ENCODE results near the gene CHCHD10.
A peak's percentile ranks its signal among the peaks of the same experiment; 100 is the strongest.

The CHCHD10 gene

GRCh38 chr22:23767673-23768548, at the start of gene CHCHD10:
CHCHD10 (minus strand) TSS chr22:23767972; CDS start chr22:23767874, 98 bp downstream.
- DNase-seq = peak; percentile 72
- in situ Hi-C loops (cut with HindIII; ENCODE audit: low pct_ligation_motif_present, low pct_unique_long_range_greater_than_20kb, low sequenced_read_pairs) = no loop called here

- DNase-seq = no peak
- in situ Hi-C loops (cut with HindIII; ENCODE audit: low pct_ligation_motif_present, low pct_unique_long_range_greater_than_20kb, low sequenced_read_pairs) = no loop called here
These were observed 49.4 kb upstream of the CHCHD10 start for GRCh38 chr22:23817146-23817545.

DNA sequence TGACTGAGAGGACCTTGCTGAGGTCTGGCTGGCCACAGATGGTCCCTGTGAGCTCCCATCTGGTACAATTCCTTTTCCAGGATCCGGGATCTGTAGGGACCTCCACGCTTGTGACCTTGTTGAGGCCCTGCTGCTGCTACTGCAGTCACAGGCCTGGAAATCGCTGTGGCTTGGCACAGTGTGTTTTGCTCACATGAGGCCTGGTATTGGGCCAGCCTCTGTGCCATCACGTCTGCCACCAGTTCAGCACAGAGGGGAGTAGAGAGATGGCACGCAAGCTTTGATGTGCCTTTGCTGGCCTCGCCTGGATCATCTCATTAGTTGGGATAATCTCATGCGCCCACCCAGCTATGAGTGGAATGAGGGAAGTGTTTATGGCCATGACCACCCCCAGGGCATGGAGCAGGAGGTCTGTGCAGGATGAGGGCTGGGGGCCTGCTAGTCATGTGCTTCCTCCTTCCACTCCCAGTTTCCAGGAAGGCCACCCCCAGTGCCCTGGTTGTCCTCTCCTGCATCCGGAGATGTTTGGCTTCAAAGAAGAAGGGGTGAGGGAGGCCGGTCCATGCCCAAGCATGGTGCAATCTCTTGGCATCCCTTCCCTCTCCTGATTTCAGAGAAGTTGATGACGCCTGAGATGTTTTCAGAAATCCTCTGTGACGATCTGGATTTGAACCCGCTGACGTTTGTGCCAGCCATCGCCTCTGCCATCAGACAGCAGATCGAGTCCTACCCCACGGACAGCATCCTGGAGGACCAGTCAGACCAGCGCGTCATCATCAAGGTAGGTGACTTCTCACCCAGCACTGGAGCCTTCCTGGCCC, 48.6 kb upstream of the CHCHD10 start:
- in situ Hi-C loops (cut with HindIII; ENCODE audit: low pct_ligation_motif_present, low pct_unique_long_range_greater_than_20kb, low sequenced_read_pairs) = no loop called here
- no peak for DNase-seq

DNA sequence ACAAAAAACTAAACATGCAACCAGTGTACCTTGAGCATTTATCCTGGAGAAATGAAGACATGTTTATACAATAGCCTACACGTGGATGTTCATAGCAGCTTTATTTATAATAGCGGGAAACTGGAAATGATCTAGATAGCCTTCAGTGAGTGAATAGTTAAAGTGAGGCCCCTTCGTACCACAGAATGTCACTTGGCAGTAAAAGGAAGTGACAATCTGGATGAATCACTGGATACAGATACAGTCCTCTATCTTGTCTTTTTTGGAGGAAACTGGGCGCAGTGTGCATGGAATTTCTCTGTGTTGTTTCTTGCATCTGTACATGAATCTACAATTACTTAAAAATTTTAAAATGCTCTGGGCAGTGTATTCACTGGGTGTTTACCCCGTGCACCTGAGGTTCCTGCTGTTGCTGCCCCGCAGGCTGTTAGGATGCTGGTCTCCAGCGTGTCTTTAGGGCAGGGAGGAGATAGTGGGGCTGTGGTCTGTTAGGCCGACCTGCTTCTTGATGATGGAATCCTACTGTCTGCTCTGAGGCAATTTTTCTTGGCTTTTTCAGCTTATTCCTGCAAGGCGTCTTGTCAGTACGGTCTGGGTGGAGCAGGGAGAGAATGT, 47.9 kb upstream of the CHCHD10 start:
- no peak for DNase-seq
- in situ Hi-C loops (cut with HindIII; ENCODE audit: low pct_ligation_motif_present, low pct_unique_long_range_greater_than_20kb, low sequenced_read_pairs) = no loop called here

DNA sequence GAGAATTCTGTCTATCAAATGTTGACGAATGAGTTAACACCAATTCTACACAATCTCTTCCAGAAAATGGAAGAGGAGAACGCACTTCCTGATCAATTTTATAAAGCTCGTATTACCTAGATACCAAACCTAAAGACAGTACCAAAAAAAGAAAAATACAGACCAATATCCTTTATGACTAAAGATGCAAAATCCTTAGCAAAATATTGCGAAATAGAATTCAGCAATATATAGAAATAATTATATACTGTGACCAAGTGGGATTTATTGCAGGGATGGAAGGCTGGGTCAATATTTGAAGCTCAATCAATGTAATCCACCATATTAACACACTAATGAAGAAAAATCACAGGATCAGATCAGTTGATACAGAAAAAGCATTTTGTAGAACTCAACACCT, 44.6 kb upstream of the CHCHD10 start:
- DNase-seq = no peak
- in situ Hi-C loops (cut with HindIII; ENCODE audit: low pct_ligation_motif_present, low pct_unique_long_range_greater_than_20kb, low sequenced_read_pairs) = no loop called here

DNA sequence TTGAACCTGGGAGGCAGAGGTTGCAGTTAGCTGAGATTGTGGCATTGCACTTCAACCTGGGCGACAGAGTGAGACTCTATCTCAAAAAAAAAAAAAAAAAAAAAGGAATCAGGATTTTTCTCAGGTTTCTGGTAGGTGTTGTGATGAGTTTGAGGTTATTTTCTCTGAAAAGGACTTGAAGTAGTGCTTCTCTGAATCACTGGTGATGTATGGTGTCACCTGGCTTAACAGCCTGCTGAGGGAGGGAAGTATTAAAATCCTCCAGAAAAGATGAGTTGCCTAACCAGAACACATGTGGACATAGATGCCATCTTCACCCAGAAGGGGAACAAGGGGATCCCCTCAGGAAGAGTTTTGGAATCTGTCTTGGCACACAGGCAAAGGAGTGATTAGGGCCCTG, 39.1 kb upstream of the CHCHD10 start:
- DNase-seq = no peak
- in situ Hi-C loops (cut with HindIII; ENCODE audit: low pct_ligation_motif_present, low pct_unique_long_range_greater_than_20kb, low sequenced_read_pairs) = no loop called here

DNA sequence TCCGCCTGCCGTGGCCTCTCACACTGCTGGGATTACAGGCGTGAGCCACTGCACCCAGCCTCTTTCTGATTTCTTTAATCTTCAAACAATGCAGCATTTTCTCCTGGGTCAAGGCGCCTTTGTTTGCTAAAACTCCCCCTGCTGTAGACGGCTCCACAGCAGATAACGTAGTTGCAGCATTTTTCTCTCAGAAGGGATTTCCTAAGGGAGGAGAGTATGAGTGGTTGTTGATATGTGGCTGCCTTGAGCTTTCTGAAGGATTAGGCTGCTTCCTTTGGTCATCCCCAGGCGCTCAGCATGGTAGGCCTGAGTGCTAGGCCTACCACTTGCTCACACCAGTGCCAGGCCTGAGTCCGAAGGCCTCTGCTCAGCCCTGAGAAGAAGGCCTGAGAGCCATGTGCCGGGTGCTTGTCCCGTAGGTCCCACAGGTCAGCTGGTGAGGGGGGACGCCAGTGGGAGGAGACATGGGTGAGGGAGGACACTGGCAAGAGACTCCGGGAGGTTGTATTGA, 37.1 kb upstream of the CHCHD10 start:
- no peak for DNase-seq
- in situ Hi-C loops (cut with HindIII; ENCODE audit: low pct_ligation_motif_present, low pct_unique_long_range_greater_than_20kb, low sequenced_read_pairs) = no loop called here

- DNase-seq = no peak
- in situ Hi-C loops (cut with HindIII; ENCODE audit: low pct_ligation_motif_present, low pct_unique_long_range_greater_than_20kb, low sequenced_read_pairs) = no loop called here
These were observed 35.4 kb upstream of the CHCHD10 start for GRCh38 chr22:23803001-23803819.

DNA sequence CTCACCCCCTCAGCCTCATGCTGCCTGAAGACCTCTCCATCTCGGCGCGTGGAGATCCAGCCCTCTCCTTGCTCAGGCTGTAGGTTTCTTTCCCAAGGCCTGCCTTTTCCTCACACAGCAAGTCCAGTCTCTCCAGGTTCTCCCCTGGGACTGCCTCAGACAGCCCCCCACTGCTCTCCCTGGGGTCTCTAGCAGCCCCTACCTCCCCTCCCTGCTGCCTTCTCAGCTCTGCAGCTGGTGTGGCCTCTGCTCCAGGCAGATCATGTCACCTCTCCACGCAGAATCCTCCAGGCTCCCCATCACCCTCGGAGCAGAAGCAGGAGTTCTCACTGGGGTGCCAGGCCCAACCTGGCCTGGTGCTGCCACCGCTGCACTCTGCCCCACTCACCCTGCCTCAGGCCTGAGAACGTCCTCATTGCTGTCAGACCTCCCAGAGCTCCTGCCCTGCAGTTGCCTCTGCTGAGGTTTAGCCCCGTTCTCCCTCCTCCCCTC, 34.2 kb upstream of the CHCHD10 start:
- DNase-seq = no peak
- in situ Hi-C loops (cut with HindIII; ENCODE audit: low pct_ligation_motif_present, low pct_unique_long_range_greater_than_20kb, low sequenced_read_pairs) = no loop called here

GRCh38 chr22:23801238-23801821, 33.6 kb upstream of the CHCHD10 start:
- DNase-seq = no peak
- in situ Hi-C loops (cut with HindIII; ENCODE audit: low pct_ligation_motif_present, low pct_unique_long_range_greater_than_20kb, low sequenced_read_pairs) = no loop called here

DNA sequence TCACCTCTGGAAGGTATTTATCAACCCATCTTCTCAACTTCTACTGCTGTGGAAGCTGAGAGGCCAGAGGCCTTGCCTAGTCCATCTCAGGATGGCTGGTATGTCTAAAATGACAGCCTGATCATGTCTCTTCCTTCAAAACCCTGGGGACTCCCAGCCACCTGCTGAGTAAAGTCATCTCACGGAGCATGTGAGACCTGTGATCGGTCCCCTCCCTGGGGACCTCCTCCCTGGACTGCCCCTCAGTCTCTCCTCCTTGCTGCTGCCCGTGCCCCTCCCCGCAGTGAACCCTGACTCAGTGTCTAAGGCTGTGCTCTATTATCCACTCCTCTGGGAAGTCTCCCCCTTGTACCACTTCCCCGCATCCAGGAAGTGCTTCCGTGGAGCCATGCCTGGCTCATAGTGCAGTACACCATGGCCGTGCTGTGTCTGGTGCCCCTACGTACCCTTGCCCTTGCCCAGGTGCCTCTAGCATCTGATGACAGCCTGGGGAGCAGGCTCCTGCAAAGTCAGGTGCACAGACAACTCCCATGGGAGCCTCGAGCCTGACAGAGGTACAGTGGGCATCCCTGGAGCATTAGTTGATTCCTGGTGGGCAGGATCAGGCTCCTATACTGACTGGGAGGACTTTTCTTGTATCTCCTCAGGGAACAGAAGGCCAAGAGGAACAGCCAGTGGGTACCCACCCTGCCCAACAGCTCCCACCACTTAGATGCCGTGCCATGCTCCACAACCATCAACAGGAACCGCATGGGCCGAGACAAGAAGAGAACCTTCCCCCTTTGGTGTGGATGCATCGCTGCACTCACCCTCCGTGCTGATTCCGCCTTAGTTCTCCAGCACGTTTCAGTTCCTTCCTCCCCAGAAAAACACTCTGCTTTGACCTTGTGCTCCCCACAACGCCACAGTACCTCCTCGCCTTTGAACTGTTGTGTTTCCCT, 32.8 kb upstream of the CHCHD10 start:
- in situ Hi-C loops (cut with HindIII; ENCODE audit: low pct_ligation_motif_present, low pct_unique_long_range_greater_than_20kb, low sequenced_read_pairs) = no loop called here

GRCh38 chr22:23796461-23796860, 28.7 kb upstream of the CHCHD10 start:
- in situ Hi-C loops (cut with HindIII; ENCODE audit: low pct_ligation_motif_present, low pct_unique_long_range_greater_than_20kb, low sequenced_read_pairs) = no loop called here
- no peak for DNase-seq

More for the DNA sequence above, 32.8 kb upstream of the CHCHD10 start:
- no peak for DNase-seq

DNA sequence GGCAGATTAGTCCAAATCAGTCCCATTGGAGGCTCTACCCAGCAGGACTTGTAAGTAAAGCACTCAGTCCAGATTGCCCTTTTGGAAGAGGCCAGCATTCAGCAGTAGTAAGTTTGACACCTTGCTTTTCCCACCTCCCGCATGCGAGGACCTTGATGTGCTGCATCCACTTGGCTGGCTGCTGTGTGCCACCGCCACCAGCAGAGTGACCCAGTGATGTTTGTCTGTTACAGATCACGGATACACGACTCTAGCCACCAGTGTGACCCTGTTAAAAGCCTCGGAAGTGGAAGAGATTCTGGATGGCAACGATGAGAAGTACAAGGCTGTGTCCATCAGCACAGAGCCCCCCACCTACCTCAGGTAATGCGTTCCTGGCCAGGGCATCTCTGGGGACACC, 25.6 kb upstream of the CHCHD10 start:
- in situ Hi-C loops (cut with HindIII; ENCODE audit: low pct_ligation_motif_present, low pct_unique_long_range_greater_than_20kb, low sequenced_read_pairs) = no loop called here
- DNase-seq = no peak

DNA sequence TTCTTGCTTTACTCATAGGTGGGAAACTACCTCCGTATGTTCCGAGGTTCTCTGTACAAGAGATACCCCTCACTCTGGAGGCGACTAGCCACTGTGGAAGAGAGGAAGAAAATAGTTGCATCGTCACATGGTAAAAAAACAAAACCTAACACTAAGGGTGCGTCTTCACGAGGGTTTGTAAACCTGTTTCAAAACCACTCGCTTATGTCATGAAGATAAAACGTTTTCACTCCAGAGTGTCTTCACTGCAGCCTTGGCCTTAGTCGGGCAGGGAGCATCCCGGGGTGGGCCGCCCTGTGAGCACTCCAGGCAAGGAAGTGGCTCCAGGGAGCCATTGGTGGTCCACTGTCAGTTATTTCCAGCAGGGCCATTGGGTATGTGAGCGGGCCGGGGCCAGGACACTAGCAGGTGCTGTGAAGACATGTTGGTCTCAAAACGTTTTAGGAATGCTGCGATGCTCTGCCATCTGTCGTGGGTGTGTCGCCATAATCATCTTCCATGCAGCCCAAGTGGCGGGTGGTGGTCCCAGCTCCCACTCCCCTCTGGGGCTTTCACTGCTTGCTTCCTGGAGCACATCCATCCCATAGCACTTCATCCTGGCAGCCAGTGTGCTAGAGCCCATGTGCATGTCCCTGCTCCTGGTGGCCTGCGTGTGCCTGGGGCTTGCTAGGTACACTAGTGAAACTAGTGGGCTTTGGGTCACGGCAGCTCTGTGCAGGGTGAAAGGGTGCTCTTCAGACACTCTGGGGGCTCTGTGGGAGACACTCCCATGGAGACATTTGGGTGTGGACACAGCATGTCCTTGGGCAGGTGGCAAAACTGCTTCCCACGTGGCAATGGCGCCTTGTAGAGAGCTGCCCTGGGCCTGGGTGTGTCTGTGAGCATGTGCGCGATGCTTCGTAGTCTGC, 24.2 kb upstream of the CHCHD10 start:
- DNase-seq = no peak
- in situ Hi-C loops (cut with HindIII; ENCODE audit: low pct_ligation_motif_present, low pct_unique_long_range_greater_than_20kb, low sequenced_read_pairs) = no loop called here

GRCh38 chr22:23790819-23791737, 23.3 kb upstream of the CHCHD10 start:
- in situ Hi-C loops (cut with HindIII; ENCODE audit: low pct_ligation_motif_present, low pct_unique_long_range_greater_than_20kb, low sequenced_read_pairs) = no loop called here
- no peak for DNase-seq

All from ACHN (cell line).